Fibroblast of pulmonary artery (primary cell): Measurements from ENCODE around the gene EHBP1.

Source experiments
- DNase-seq: peaks from one replicate; pipeline ENCODE4 v3.0.0-alpha.2; 2010; ENCODE audit warnings: low read depth
- H3K4me3 ChIP-seq: replicated peaks from 2 replicates; pipeline ENCODE4 v1.5.1; 2011; ENCODE audit warnings: low read depth, mild to moderate bottlenecking, control low read depth, low read length, moderate library complexity
- CTCF ChIP-seq: IDR thresholded peaks from 2 replicates; pipeline ENCODE4 v1.5.1; 2011; ENCODE audit warnings: mild to moderate bottlenecking, control low read depth, low read length, inconsistent platforms; ENCODE audit errors: missing control alignments

The EHBP1 gene

GRCh38 chr2:62858231-62858832 is 152.8 kb downstream of the EHBP1 start:
- DNase-seq: no peak
- no peak for TF ChIP-seq CTCF
- H3K4me3 ChIP-seq: no peak overlapping the region

- H3K4me3 ChIP-seq: no peak overlapping the region
- TF ChIP-seq CTCF: no peak
- no peak for DNase-seq
These were observed 163.4 kb downstream of the EHBP1 start for GRCh38 chr2:62868947-62869346.

GRCh38 chr2:62870966-62871365 is 165.5 kb downstream of the EHBP1 start:
- no peak overlapping the region for H3K4me3 ChIP-seq
- no peak for DNase-seq
- TF ChIP-seq CTCF: no peak

GRCh38 chr2:62871506-62871905 is 166.0 kb downstream of the EHBP1 start:
- DNase-seq: no peak
- no peak for TF ChIP-seq CTCF

GRCh38 chr2:62873603-62874002 is 168.1 kb downstream of the EHBP1 start:
- no peak for TF ChIP-seq CTCF
- DNase-seq: no peak
- H3K4me3 ChIP-seq: no peak overlapping the region

More at GRCh38 chr2:62871506-62871905, 166.0 kb downstream of the EHBP1 start:
- H3K4me3 ChIP-seq: no peak overlapping the region

- H3K4me3 ChIP-seq: no peak overlapping the region
- DNase-seq: no peak
- TF ChIP-seq CTCF: no peak
These were observed 169.4 kb downstream of the EHBP1 start for GRCh38 chr2:62874881-62875383.
